GM12892 (cell line): ENCODE measurements around the gene ASTL.

Source experiments
- POLR2A ChIP-seq: IDR thresholded peaks from 2 replicates; pipeline ENCODE4 v1.6.1; 2011; ENCODE audit warnings: low read depth, low read length, control low read depth
- POLR2AphosphoS5 ChIP-seq: IDR thresholded peaks from 2 replicates; pipeline ENCODE4 v1.6.1; 2011; ENCODE audit warnings: low read depth, low read length, control low read depth
- TAF1 ChIP-seq: IDR thresholded peaks from 2 replicates; pipeline ENCODE4 v1.6.1; 2011; ENCODE audit warnings: low read depth, mild to moderate bottlenecking, control low read depth, low read length, borderline replicate concordance

DNA sequence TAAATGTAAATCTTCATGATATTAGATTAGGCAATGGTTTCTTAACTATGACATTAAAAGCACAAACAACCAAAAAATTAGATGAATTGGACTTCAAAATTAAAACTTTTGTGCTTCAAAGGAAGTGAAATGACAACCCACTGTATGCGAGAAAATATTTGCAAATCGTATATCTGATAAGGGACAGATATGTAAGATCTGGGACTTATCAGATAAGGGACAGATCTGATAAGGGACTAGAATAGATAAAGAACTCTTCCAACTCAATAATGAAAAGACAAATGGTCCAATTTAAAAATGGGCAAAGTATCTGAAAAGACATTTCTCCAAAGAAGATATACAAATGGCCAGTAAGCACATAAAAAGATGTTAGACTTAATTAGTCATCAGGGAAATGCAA lies 51.2 kb downstream of the ASTL start:
- TF ChIP-seq POLR2AphosphoS5 (no peak), TAF1 (no peak), POLR2A (no peak)
